WERI-Rb-1 (cell line): ENCODE measurements around the gene WDR54.

Experiments
- DNase-seq: peaks from one replicate; pipeline ENCODE4 v3.0.0-alpha.2; 2020
- H3K27ac ChIP-seq: fragments of 250-450 bp; sonication (Bioruptor Pico); 2 replicates; pipeline ENCODE4 v1.5.1; 2020; ENCODE audit warnings: mild to moderate bottlenecking, moderate library complexity
- H3K27me3 ChIP-seq: fragments of 250-450 bp; sonication (Bioruptor Pico); 2 replicates; pipeline ENCODE4 v1.5.1; 2021; ENCODE audit warnings: mild to moderate bottlenecking, low read depth, moderate library complexity; ENCODE audit not compliant: insufficient read depth, severe bottlenecking
- H3K36me3 ChIP-seq: fragments of 250-450 bp; sonication (Bioruptor Pico); 2 replicates; pipeline ENCODE4 v1.5.1; 2020; ENCODE audit warnings: mild to moderate bottlenecking, moderate library complexity
- H3K4me3 ChIP-seq: 2 replicates; pipeline ENCODE4 v1.5.1; 2011; ENCODE audit warnings: low read depth, mild to moderate bottlenecking, control low read depth, low read length
- H3K9me3 ChIP-seq: fragments of 250-450 bp; sonication (Bioruptor Pico); 2 replicates; pipeline ENCODE4 v1.5.1; 2021; ENCODE audit warnings: mild to moderate bottlenecking, moderate library complexity; ENCODE audit not compliant: severe bottlenecking
- CTCF ChIP-seq: IDR thresholded peaks from 2 replicates; pipeline ENCODE4 v1.5.1; 2011; ENCODE audit warnings: low read depth, mild to moderate bottlenecking, control low read depth, inconsistent platforms, low read length

Gene WDR54

GRCh38 chr2:74427551-74427950 lies 6.0 kb downstream of the WDR54 start:
- no peak for DNase-seq

GRCh38 chr2:74428675-74429074 lies 7.1 kb downstream of the WDR54 start:
- TF ChIP-seq CTCF: no peak
- Histone ChIP-seq H3K27ac (no peak overlapping the region), H3K9me3 (no peaks in the 10 kb centered on the region), H3K27me3 (no peaks in the 10 kb centered on the region), H3K36me3 (peaks cover 48% of the 10 kb centered on the region), H3K4me3 (no peak overlapping the region)
- DNase-seq: no peak

More at GRCh38 chr2:74427551-74427950, 6.0 kb downstream of the WDR54 start:
- no peak overlapping the region for H3K4me3 ChIP-seq
- TF ChIP-seq CTCF: no peak
- H3K27me3 ChIP-seq: no peaks in the 10 kb centered on the region
- peaks cover 48% of the 10 kb centered on the region for H3K36me3 ChIP-seq
- H3K9me3 ChIP-seq: no peaks in the 10 kb centered on the region
- no peak overlapping the region for H3K27ac ChIP-seq

GRCh38 chr2:74429487-74430451 lies 8.2 kb downstream of the WDR54 start:
- no peaks in the 10 kb centered on the region for H3K27me3 ChIP-seq
- no peak for TF ChIP-seq CTCF
- H3K27ac ChIP-seq: no peak overlapping the region
- peaks cover 46% of the 10 kb centered on the region for H3K36me3 ChIP-seq
- H3K9me3 ChIP-seq: no peaks in the 10 kb centered on the region
- no peak overlapping the region for H3K4me3 ChIP-seq
- no peak for DNase-seq

GRCh38 chr2:74430502-74430901 lies 9.0 kb downstream of the WDR54 start:
- no peak for DNase-seq
- Histone ChIP-seq H3K4me3 (no peak overlapping the region), H3K9me3 (no peaks in the 10 kb centered on the region), H3K27ac (no peak overlapping the region), H3K36me3 (peaks cover 39% of the 10 kb centered on the region), H3K27me3 (no peaks in the 10 kb centered on the region)
- TF ChIP-seq CTCF: no peak

- no peak overlapping the region for H3K27ac ChIP-seq
- no peak for TF ChIP-seq CTCF
Measured at GRCh38 chr2:74436111-74436805, 14.7 kb downstream of the WDR54 start.

More at GRCh38 chr2:74436111-74436805, 14.7 kb downstream of the WDR54 start:
- DNase-seq: no peak
- no peaks in the 10 kb centered on the region for H3K9me3 ChIP-seq
- no peaks in the 10 kb centered on the region; the same call in none of the 2 replicates for H3K36me3 ChIP-seq
- no peaks in the 10 kb centered on the region for H3K27me3 ChIP-seq
- H3K4me3 ChIP-seq: no peak overlapping the region
